ENCODE results near the gene PRLHR.
A peak's percentile ranks its signal among the peaks of the same experiment; 100 is the strongest.

- TF ChIP-seq CTCF (IDR thresholded peaks at IDR 0.05) = peak; percentile 82
- TF ChIP-seq ZFX (IDR thresholded peaks at IDR 0.05; ENCODE audit: borderline replicate concordance) = no peak
Measured at GRCh38 chr10:118568327-118568848, 27.1 kb downstream of the PRLHR start.

All from 22Rv1 (cell line).